CD4-positive, alpha-beta T cell (primary cell): ENCODE results near the gene ITGA4. TPM values are rescaled to one million over a fixed set of nuclear protein-coding genes. Genes with fewer than 3 reads are reported as not detected.

Experiments used
- ATAC-seq: fragments of 200-7000 bp; cut with Tn5 transposase; one replicate; pipeline ENCODE4 v1.10.0; 2022; ENCODE audit warnings: mild to moderate bottlenecking; ENCODE audit not compliant: poor library complexity
- CTCF ChIA-PET: fragments of 350-600 bp; sonication (Branson Sonifier 250); formaldehyde crosslinking; loops from one replicate; lab custom pipeline; 2021; ENCODE audit warnings: antibody characterized with exemption, inconsistent platforms; lab: Charles Lee
- POLR2A ChIA-PET: fragments of 350-600 bp; sonication (Branson Sonifier 250); formaldehyde crosslinking; loops from one replicate; lab custom pipeline; 2021; ENCODE audit warnings: antibody characterized with exemption, inconsistent platforms; lab: Charles Lee
- DNase-seq, 14 experiments: peaks; one replicate each; pipeline ENCODE4 v3.0.0-alpha.2; 2013 to 2020; ENCODE audit warnings: mixed read lengths in 2 of 14
- H3K27ac ChIP-seq, 2 donors: one replicate each; pipeline versions ENCODE4 v1.5.1 to v1.7.0; 2013; ENCODE audit warnings: low read length in 2 of 2, low read depth in 1 of 2, mild to moderate bottlenecking in 1 of 2
- H3K27me3 ChIP-seq, 2 experiments: 1 replicate in 1 of 2; 2 replicates in 1 of 2; pipeline versions ENCODE4 v1.6.1 to v1.7.0; 2013; ENCODE audit warnings: low read length in 2 of 2, control low read depth in 1 of 2, mild to moderate bottlenecking in 1 of 2, moderate library complexity in 1 of 2; ENCODE audit not compliant: insufficient read depth in 2 of 2, control insufficient read depth in 1 of 2
- H3K36me3 ChIP-seq: one replicate; pipeline ENCODE4 v1.6.1; 2013; ENCODE audit warnings: low read length, control low read depth; ENCODE audit not compliant: insufficient read depth
- H3K4me1 ChIP-seq: one replicate; pipeline ENCODE4 v1.6.1; 2013; ENCODE audit warnings: low read length, control low read depth; ENCODE audit not compliant: insufficient read depth
- H3K4me3 ChIP-seq: one replicate; pipeline ENCODE4 v1.5.1; 2013; ENCODE audit warnings: mild to moderate bottlenecking, low read length, moderate library complexity
- H3K9me3 ChIP-seq, 2 experiments: 1 replicate in 1 of 2; 2 replicates in 1 of 2; pipeline versions ENCODE4 v1.6.1 to v1.7.0; 2013; ENCODE audit warnings: low read length in 2 of 2, mild to moderate bottlenecking in 2 of 2, control low read depth in 1 of 2, moderate library complexity in 1 of 2; ENCODE audit not compliant: control insufficient read depth in 1 of 2, insufficient read depth in 1 of 2
- H3K27ac Mint-ChIP-seq: one replicate; pipeline ENCODE4 v1.8.0; 2020; ENCODE audit warnings: mixed read lengths
- H3K27me3 Mint-ChIP-seq: one replicate; pipeline ENCODE4 v1.8.0; 2021; ENCODE audit warnings: mixed read lengths
- H3K36me3 Mint-ChIP-seq: one replicate; pipeline ENCODE4 v1.8.0; 2021; ENCODE audit warnings: low read depth, mixed read lengths
- H3K4me1 Mint-ChIP-seq: one replicate; pipeline ENCODE4 v1.8.0; 2021; ENCODE audit warnings: low read depth, mixed read lengths
- H3K4me3 Mint-ChIP-seq: one replicate; pipeline ENCODE4 v1.8.0; 2020; ENCODE audit warnings: mild to moderate bottlenecking, mixed read lengths
- H3K9me3 Mint-ChIP-seq: one replicate; pipeline ENCODE4 v1.8.0; 2020; ENCODE audit warnings: mixed read lengths
- CTCF ChIP-seq: fragments of 200-600 bp; IDR thresholded peaks from one replicate; pipeline ENCODE4 v1.8.0; 2022; ENCODE audit warnings: antibody characterized with exemption, mild to moderate bottlenecking
- intact Hi-C, 2 experiments: fragments of 100-400 bp; cut with DNase I in 1 of 2; cut with micrococcal nuclease in 1 of 2; formaldehyde crosslinking; loops; one replicate each; pipeline versions ENCODE4 v1.15.1 to v1.9.0; 2023 to 2025; cut with DNase I, micrococcal nuclease
- total RNA-seq, 174 experiments: library from RNA in 2 of 174; stranded (reverse) in 2 of 174; gene quantifications; one replicate each; pipeline ENCODE4 v1.2.3 and lab custom pipeline; 2021 to 2026

ITGA4 gene
- total RNA-seq, 2 experiments from 2014 or later, result 79.4 to 79.5 TPM

- H3K27ac Mint-ChIP-seq, result peak overlapping the region; percentile 10
- DNase-seq (no peak), ATAC-seq (no peak)
- ChIA-PET POLR2A (no interaction called here), CTCF (no interaction called here)
- Histone ChIP-seq H3K9me3 (no peaks in the 10 kb centered on the region), H3K27ac (no peak overlapping the region), H3K4me3 (no peak overlapping the region), H3K36me3 (no peaks in the 10 kb centered on the region), H3K4me1 (peaks cover 5% of the 10 kb centered on the region), H3K27me3 (no peaks in the 10 kb centered on the region)
- H3K4me3 Mint-ChIP-seq, result no peak overlapping the region
- H3K36me3 Mint-ChIP-seq, result no peaks in the 10 kb centered on the region
- TF ChIP-seq CTCF, result no peak
- H3K27me3 Mint-ChIP-seq, result no peaks in the 10 kb centered on the region
- H3K4me1 Mint-ChIP-seq, result peaks cover 17% of the 10 kb centered on the region
- intact Hi-C loops, result no loop called here
- no peaks in the 10 kb centered on the region for H3K9me3 Mint-ChIP-seq
Measured at GRCh38 chr2:181421464-181421863, 35.7 kb upstream of the ITGA4 start.

GRCh38 chr2:181426672-181427071, 30.5 kb upstream of the ITGA4 start:
- no peaks in the 10 kb centered on the region for H3K27me3 Mint-ChIP-seq
- intact Hi-C loops, result no loop called here
- H3K27ac ChIP-seq, result no peak overlapping the region
- H3K27me3 ChIP-seq, result no peaks in the 10 kb centered on the region
- no peaks in the 10 kb centered on the region for H3K36me3 ChIP-seq
- H3K9me3 ChIP-seq, result peaks cover 0 to 3% of the 10 kb centered on the region in 2 experiments
- H3K27ac Mint-ChIP-seq, result no peak overlapping the region
- H3K4me3 ChIP-seq, result no peak overlapping the region
- CTCF ChIA-PET, result no interaction called here
- no peak for TF ChIP-seq CTCF
- H3K9me3 Mint-ChIP-seq, result no peaks in the 10 kb centered on the region
- DNase-seq (no peak), ATAC-seq (no peak)
- POLR2A ChIA-PET, result interaction anchor here (0.6 kb wide), 1 partner anchor 31 kb away, joined by 3 read pairs; no protein-coding TSS in a partner anchor
- H3K4me1 Mint-ChIP-seq, result peaks cover 14% of the 10 kb centered on the region
- no peaks in the 10 kb centered on the region for H3K36me3 Mint-ChIP-seq
- peaks cover 9% of the 10 kb centered on the region for H3K4me1 ChIP-seq
- H3K4me3 Mint-ChIP-seq, result no peak overlapping the region

GRCh38 chr2:181430406-181431118, 26.6 kb upstream of the ITGA4 start:
- TF ChIP-seq CTCF, result peak; percentile 29
- no peaks in the 10 kb centered on the region for H3K27me3 Mint-ChIP-seq
- H3K27me3 ChIP-seq, result no peaks in the 10 kb centered on the region
- H3K9me3 Mint-ChIP-seq, result no peaks in the 10 kb centered on the region
- H3K4me3 ChIP-seq, result no peak overlapping the region
- intact Hi-C loops, result loop anchor here (2.0 to 5.0 kb wide), 2 partner anchors 26 to 37 kb away; partner anchors contain the start of gene ITGA4 (in 1 of the 2)
- ChIA-PET CTCF (no interaction called here), POLR2A (interaction anchor here (1.1 kb wide), 1 partner anchor 24 kb away, joined by 3 read pairs; no protein-coding TSS in a partner anchor)
- H3K36me3 Mint-ChIP-seq, result no peaks in the 10 kb centered on the region
- peaks cover 9% of the 10 kb centered on the region for H3K4me1 ChIP-seq
- DNase-seq (peak in 3 of 14 experiments; percentile 63 to 69 (median 64)), ATAC-seq (peak; percentile 61)
- peaks cover 0 to 3% of the 10 kb centered on the region in 2 experiments for H3K9me3 ChIP-seq
- no peak overlapping the region for H3K27ac ChIP-seq
- no peak overlapping the region for H3K27ac Mint-ChIP-seq
- H3K4me1 Mint-ChIP-seq, result peaks cover 14% of the 10 kb centered on the region
- no peak overlapping the region for H3K4me3 Mint-ChIP-seq
- no peaks in the 10 kb centered on the region for H3K36me3 ChIP-seq
